ENCODE data around the gene ZBTB8A.

Gene ZBTB8A

DNA sequence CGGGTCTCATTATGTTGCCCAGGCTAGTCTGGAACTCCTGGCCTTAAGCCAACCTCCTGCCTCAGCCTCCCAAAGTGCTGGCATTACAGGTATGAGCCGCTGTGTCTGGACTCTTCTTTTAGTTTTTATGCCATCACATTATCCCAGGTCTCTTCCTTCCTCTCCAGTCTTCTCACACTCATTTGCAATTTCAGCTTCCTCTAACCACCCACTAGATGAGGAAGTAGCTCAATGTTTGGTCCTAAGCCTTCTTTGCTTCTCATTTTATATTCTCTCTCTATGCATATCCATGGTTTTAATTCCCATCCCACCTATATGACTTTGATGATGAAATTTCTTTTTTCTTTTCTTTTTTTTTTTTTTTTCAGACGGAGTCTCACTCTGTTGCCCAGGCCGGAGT is 3.1 kb upstream of the ZBTB8A start:
- H3K4me3 ChIP-seq (replicated peaks; ENCODE audit: low read depth, low read length): no peak overlapping the region
- no peak for DNase-seq (ENCODE audit: low read depth)
- TF ChIP-seq CTCF (IDR thresholded peaks at IDR 0.05; ENCODE audit: low read length, missing control alignments): no peak

GRCh38 chr1:32536764-32537163 is 2.5 kb upstream of the ZBTB8A start:
- DNase-seq (ENCODE audit: low read depth): no peak
- no peak for TF ChIP-seq CTCF (IDR thresholded peaks at IDR 0.05; ENCODE audit: low read length, missing control alignments)
- no peak overlapping the region for H3K4me3 ChIP-seq (replicated peaks; ENCODE audit: low read depth, low read length)

- DNase-seq (ENCODE audit: low read depth): peak; percentile 35
- peak overlapping the region; percentile 67 for H3K4me3 ChIP-seq (replicated peaks; ENCODE audit: low read depth, low read length)
- no peak for TF ChIP-seq CTCF (IDR thresholded peaks at IDR 0.05; ENCODE audit: low read length, missing control alignments)
Measured at GRCh38 chr1:32539584-32540571, 651 bp downstream of the ZBTB8A start.

- H3K4me3 ChIP-seq (replicated peaks; ENCODE audit: low read depth, low read length): peak overlapping the region; percentile 67
- DNase-seq (ENCODE audit: low read depth): no peak
- no peak for TF ChIP-seq CTCF (IDR thresholded peaks at IDR 0.05; ENCODE audit: low read length, missing control alignments)
Measured at GRCh38 chr1:32540605-32541004, 1.4 kb downstream of the ZBTB8A start.

- no peak overlapping the region for H3K4me3 ChIP-seq (replicated peaks; ENCODE audit: low read depth, low read length)
- no peak for TF ChIP-seq CTCF (IDR thresholded peaks at IDR 0.05; ENCODE audit: low read length, missing control alignments)
- DNase-seq (ENCODE audit: low read depth): no peak
Measured at GRCh38 chr1:32541064-32541566, 1.9 kb downstream of the ZBTB8A start.

- no peak for DNase-seq (ENCODE audit: low read depth)
- TF ChIP-seq CTCF (IDR thresholded peaks at IDR 0.05; ENCODE audit: low read length, missing control alignments): no peak
- no peak overlapping the region for H3K4me3 ChIP-seq (replicated peaks; ENCODE audit: low read depth, low read length)
Measured at GRCh38 chr1:32546611-32547010, 7.4 kb downstream of the ZBTB8A start.

Data from fibroblast of pulmonary artery (primary cell).